Superior temporal gyrus (tissue), 1 donor: Measurements from ENCODE around the gene CFTR.
A peak's percentile ranks its signal among the peaks of the same experiment; 100 is the strongest.
"Not testable (repeated sequence)": the region's sequence is repeated elsewhere in the genome, so short reads cannot be mapped to it uniquely, and the experiment has no call there.

ENCODE experiments used
- DNase-seq: peaks from one replicate; pipeline ENCODE4 v3.0.0-alpha.2; 2016; ENCODE audit errors: extremely low spot score

Gene CFTR

DNA sequence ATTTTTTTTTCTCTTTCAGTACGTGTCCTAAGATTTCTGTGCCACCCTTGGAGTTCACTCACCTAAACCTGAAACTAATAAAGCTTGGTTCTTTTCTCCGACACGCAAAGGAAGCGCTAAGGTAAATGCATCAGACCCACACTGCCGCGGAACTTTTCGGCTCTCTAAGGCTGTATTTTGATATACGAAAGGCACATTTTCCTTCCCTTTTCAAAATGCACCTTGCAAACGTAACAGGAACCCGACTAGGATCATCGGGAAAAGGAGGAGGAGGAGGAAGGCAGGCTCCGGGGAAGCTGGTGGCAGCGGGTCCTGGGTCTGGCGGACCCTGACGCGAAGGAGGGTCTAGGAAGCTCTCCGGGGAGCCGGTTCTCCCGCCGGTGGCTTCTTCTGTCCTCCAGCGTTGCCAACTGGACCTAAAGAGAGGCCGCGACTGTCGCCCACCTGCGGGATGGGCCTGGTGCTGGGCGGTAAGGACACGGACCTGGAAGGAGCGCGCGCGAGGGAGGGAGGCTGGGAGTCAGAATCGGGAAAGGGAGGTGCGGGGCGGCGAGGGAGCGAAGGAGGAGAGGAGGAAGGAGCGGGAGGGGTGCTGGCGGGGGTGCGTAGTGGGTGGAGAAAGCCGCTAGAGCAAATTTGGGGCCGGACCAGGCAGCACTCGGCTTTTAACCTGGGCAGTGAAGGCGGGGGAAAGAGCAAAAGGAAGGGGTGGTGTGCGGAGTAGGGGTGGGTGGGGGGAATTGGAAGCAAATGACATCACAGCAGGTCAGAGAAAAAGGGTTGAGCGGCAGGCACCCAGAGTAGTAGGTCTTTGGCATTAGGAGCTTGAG, at the start of gene CFTR:
TSS of gene CFTR (plus strand) at position 801 of the 830 bp plus-strand sequence. CDS start 70 bp downstream, outside the sequence.
- no peak for DNase-seq

DNA sequence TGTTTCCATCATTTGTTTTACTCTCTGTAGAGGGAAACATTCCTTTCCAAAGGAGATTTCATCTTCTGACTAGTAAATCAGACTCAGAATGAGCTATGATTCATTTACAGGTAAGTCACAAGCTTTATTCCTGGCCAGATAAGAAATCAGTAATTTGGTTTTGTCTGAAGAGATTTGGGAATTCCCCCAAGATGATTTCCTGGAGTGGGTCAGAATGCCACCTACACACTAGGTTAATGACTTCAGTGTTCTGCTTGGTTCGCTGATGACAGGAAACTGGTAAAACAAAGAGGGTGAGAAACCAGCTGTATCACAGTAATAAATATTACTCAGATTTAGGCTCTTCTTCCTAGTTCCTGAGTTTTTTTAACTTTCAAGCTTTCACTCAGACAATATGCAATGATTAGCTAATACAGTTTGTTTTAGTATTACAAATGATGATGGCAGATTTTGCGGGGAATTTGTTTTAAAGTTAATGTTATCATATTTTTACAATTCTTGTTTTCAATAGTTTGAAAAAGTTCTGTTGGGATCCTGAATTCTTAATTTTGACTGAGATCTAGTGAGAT, 44.3 kb upstream of the CFTR start:
- no peak for DNase-seq

GRCh38 chr7:117444646-117445045, 35.2 kb upstream of the CFTR start:
- no peak for DNase-seq

DNA sequence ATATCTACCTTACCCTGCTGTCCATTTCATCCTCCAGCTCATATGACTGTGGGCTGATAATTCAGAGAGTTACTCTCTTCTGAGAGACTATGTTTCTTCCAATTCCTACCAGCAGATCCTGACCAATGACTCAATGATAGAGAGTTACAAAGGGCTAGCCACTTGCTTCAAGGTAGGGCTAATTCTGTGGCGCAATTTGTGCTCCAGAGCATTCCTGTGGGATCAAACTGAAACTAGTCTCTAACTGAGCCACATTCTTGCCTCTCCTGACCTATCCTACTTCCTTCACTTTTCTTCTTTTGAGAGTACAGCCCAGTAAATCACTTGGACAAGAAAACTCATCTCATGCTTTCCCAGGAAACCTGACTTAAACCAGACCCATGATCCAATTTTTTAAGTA, 34.6 kb upstream of the CFTR start:
- no peak for DNase-seq

GRCh38 chr7:117446220-117446815, 33.5 kb upstream of the CFTR start:
- no peak for DNase-seq

GRCh38 chr7:117448655-117449054, 31.2 kb upstream of the CFTR start:
- DNase-seq = no peak

DNA sequence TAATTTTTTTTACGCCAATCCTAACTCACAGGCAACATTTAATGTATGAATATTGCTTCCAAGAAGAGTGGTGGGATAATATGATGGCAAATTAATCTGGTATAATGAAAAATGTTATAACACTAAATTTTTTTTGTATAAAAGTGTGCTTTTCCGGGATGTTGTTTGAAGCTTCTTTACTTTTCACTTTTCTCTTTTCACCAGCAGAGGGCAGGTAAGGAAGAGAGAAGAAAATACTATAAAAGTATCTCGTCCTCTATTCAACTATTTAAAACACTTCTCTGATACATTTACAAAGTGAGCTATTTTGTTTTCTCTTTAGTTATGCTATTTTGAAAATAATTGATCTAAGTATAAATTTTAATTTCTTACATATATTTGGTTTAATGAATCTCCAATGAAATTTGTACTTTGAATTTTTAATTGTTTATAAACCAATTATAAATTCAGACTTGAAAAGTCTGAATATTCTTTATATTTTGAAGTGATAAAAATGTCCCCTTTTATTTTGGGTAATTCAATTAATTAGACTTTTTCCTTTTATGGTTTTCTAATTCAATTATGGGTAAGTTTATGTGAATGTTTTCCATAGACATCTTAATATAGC, 20.7 kb upstream of the CFTR start:
- peak; percentile 80 for DNase-seq

GRCh38 chr7:117459735-117460134, 20.1 kb upstream of the CFTR start:
- DNase-seq = no peak

GRCh38 chr7:117460815-117461214, 19.0 kb upstream of the CFTR start:
- DNase-seq = not testable (repeated sequence)

GRCh38 chr7:117468174-117468573, 11.7 kb upstream of the CFTR start:
- DNase-seq = no peak

DNA sequence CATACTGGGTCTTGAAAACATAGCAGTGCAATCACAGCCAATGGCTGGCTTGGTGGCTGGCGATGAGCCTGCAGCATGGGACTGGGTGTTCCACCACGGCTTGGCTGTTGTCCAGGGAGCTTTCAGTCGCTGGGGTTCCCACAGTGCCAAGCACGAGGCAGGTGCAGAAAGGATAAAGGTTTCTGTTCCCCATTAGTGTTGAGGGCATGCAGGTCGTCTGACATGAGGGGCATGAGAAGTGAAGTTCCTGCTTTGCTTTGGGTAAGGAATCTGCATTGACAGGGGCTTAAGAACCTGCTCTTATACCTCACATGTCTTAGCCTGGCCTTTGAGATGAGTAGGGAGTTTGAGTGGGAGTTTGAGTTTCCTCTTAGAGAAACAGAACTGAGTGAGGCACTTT, 9.0 kb upstream of the CFTR start:
- DNase-seq = no peak

DNA sequence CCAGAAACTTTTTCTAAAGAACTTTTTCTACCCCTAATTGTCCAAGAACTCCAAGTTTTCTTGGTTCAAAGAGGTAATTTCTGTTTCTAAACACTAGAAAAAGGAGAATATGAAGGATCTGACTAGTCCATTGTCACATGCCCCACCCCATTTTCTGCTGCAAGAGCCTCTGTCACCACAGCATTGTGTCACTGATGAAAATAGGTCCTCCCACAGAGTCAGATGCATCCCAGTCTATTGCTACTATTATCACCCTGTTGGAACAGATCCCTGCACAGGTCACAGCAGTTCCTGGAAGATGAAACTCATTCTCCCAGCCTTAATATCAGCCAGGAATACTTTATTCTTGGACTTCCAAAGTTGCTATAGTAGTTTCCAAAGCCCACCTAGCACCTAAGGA, 7.5 kb upstream of the CFTR start:
- no peak for DNase-seq

DNA sequence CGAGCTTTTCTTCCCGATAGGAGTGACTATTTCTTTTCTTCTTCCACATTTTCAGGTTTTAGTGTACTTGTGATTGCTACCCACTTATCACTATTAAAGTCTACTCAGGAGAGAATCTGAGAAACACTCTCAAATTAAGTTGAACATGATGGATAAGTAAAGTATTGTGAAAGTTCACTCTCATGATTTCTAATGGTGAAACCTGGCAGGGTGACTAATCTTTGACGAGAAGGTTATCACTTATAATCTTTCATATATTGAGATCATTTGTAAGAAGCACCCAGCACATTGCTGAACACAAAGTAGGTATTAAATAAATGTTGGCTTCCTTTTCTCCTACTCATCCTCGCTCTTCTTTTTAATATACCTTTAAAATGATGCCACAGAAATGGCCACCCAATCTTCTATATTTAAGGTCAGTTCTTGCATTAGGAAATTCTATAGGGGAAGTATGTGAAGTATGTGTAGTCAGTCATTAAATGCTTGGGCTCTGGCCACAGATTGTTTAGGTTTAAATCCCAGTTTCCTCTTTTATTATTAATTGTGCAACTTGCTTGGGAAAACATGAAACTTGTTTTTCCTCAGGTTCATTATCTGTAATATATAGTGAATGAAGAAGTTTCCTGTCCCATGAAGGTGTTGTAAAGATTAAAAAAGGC, 3.1 kb upstream of the CFTR start:
- no peak for DNase-seq

GRCh38 chr7:117478836-117479224, 995 bp upstream of the CFTR start:
- DNase-seq = no peak

- no peak for DNase-seq
These were observed 184 bp downstream of the CFTR start for GRCh38 chr7:117480055-117480362.

DNA sequence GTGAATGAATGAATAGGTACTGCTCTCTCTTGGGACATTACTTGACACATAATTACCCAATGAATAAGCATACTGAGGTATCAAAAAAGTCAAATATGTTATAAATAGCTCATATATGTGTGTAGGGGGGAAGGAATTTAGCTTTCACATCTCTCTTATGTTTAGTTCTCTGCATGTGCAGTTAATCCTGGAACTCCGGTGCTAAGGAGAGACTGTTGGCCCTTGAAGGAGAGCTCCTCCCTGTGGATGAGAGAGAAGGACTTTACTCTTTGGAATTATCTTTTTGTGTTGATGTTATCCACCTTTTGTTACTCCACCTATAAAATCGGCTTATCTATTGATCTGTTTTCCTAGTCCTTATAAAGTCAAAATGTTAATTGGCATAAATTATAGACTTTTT, 1.2 kb downstream of the CFTR start:
- DNase-seq = no peak

DNA sequence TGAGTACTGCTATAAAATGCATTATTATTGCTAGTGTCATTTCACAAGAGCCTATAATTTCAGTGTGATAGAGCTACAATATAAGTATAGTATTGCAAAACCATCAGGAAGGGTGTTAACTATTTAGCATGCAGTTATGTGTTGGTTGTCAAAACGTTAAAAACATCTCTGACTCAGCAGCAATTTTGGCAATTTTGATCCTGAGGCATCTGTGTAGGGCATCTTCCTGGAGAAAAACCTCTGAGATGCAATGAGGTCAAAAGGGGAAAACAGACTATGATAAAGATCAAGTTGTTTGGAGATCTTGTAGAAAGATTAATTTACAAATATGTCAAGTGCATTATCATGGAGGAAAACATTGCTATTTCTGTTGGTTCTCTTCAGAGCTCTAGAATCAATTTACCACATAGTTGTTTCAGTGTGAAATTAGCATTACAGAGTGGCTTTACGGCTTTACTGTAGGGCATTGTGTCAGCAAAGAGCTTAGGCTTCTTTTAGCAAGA, 5.3 kb downstream of the CFTR start:
- DNase-seq = no peak

DNA sequence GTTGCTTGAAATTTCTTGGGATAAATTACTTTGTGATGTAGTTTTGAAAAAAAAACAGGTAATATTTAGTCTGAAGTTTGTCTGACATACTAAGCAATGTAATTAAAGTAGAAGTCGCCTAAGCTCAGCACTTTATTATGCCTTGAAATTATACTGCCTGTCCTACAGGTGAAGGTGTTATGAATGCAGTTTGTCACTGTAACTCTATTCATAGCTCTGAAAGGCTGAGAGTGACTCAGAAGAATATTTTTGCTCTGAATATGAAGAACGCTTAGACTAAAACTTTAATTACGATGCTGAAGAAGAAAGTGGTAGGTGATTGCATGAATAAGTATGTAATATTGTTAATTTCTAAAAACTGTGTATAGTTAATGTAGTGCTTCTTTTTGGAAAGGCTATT, 9.2 kb downstream of the CFTR start:
- no peak for DNase-seq

GRCh38 chr7:117489430-117489829, 9.6 kb downstream of the CFTR start:
- DNase-seq = no peak

- DNase-seq = no peak
These were observed 10.1 kb downstream of the CFTR start for GRCh38 chr7:117489911-117490310.

GRCh38 chr7:117492649-117493048, 12.8 kb downstream of the CFTR start:
- no peak for DNase-seq

DNA sequence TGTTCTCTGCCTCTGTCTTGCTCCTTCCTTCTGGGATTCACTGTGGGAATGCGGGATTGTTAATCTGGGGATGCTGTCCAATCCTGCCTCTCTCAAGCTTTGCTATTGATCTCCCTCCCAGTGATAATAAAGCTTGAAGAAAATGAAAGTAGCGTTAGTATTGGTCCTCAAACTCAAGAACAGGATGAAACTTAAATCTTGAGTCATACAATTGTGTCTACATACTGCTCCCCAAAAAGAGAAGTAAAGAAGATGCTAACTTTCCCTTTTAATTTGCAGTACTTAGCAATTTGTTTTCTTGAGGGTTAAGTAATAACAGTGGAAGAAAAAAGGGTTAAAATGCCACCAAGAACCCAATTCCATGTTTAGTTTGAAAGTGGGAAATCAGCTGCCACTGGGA, 13.6 kb downstream of the CFTR start:
- no peak for DNase-seq
